ENCODE data around the gene RAP1GAP2.

RAP1GAP2 gene

DNA sequence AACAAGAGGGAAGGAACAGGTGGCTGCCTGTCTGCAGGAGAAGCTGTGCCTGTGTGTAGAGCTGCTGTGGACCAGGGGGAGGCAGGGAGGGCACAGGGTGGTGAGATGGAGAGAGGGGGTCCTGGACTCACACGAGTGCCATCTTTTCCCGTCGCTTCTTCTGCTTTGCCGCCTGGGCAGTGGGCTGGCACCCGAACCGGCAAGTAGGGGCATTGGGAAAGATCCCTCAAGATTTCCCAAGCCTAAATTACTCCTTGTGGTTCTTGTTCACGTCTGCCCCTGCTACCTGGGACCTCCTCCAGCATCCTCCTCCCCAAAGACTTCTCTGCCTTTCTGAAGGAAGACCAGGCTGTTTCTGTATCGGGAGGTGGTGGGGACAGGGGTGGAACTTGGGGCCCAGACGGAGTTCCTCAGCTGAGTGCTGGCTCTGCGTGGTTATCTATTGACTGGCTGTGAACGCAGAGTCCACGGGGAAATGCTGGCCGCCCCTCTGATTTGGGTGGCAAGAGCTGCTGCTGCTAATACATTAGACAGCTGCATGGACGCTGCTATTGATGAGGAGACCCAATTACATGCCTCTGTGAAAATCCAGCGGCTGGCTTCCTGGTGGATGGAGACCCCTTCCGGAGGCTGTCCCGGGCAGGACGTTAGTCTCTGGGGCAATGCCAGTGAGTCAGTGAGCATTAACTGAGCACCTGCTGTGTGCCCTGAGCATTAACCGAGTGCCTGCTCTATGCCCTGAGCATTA, 152.7 kb downstream of the RAP1GAP2 start:
- no peak for DNase-seq

DNA sequence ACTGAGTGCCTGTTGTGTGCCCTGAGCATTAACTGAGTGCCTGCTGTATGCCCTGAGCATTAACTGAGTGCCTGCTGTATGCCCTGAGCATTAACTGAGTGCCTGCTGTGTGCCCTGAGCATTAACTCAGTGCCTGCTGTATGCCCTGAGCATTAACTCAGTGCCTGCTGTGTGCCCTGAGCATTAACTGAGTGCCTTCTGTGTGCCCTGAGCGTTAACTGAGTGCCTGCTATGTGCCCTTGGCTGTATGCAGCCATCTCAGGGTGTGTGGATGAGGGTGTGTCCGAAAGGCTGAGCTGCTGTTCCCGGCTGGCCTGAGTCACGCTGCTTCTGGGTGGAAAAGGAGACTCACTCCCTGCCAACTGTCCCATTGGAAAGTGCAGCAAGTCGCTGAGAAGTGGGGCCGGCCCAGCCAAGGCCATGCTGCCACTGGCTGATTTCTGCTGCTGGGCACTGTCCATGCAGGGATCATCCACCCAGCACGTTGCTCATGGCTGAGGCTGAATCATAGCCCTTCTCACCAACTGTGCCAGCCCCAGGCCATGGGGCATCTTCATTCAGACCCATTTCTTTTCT, 153.3 kb downstream of the RAP1GAP2 start:
- DNase-seq, result no peak

DNA sequence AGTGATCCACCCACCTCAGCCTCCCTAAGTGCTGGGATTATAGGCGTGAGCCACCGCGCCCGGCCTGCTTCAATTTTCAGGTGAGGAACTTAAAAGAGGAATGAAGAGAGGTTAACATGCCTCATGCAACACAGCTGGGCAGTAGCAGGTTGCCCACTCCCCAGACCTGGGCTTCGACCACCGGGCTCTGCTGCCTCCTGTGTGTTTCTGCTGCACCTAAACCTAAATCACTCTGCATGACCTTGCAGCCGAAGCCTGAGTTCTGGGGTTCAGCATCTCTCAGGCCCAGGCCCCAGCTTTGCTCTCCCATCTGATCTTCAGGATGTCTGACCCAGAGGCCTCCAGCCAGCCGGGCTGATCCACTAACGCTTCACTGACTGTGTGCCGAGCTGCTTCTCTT, 154.6 kb downstream of the RAP1GAP2 start:
- no peak for DNase-seq

DNA sequence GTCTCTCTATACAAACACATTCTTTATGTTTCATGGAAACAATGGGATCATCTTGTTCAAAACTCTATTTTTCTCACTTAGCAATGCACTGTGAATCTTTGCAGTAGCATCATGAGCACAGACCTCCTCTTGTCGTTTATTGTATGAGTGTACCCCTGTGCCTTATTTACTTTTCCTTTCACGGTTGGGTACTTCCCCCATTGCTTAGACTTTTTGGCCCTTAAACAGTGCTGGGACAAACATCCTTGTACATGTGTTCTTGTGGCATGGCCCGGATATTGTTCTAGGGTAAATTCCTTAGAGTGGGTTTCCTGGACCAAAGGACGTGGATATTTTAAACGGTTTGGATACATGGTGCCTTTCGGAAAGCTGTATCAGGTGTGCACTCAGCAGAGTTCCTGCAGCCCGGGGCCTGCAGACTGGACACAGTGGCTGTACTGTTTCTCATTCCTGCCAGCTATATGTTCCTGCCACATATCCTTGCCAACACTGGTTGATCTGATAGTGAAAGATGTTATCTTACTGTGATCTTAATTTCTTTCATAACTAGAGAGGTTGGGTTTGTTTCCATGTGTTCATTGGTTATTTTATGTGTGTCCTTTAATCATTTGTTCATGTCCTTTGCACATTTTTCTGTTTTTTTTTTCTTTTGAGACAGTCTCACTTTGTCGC, 156.1 kb downstream of the RAP1GAP2 start:
- no peak for DNase-seq

DNA sequence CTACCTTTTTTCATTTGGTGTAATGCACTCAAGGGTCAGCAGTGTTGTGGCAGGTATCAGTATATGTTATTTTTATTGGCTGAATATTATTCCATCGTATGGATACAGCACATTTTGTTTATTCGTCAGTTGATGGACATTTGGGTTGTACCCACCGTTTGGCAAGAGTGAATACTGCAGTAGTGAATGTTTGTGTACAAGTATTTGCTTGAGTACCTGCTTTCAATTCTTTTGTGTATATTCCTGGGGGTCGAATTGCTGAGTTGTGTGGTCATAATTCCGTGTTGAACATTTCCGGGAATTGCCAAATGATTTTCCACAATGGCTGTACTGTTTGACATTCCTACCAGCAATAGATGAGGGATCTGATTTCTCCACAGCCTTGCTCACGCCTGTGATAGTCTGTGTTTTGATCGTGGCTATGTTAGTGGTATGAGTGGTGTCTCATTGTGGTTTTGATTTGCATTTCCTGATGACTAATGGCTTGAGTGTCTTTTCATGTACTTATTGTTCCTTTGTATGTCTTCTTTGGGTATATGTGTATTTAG, 158.7 kb downstream of the RAP1GAP2 start:
- no peak for DNase-seq

DNA sequence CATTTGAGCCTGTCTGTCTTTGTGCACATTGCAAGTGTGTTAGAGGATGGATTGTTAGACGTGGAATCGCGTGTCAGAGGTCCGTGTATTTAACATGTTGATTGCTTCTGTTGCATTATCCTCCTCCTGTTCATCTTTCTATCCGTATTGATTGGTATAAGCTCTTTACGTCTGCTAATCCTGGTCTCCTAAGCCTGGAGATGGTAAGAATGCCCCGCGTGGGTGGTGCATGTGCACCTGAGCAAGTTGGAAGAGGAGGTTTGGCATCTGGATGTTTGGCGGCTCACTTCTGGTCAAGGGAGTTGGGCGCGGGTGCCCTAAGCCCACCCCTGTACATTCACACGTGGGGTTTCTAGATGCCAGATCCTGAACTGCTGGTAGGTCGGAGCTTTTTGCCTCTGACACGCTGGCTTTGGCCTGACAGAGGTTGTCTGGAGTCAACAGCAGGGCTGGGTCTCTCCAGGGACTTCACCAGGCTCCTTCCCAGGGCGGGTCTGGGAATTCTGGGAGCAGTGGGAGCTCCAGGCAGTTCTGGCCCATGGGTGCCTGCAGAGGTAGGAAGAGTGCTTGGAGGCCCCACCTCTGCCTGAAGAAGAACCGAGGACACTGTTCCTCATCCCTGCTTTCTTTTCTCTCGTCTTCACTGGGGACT, 159.8 kb downstream of the RAP1GAP2 start:
- DNase-seq, result no peak

DNA sequence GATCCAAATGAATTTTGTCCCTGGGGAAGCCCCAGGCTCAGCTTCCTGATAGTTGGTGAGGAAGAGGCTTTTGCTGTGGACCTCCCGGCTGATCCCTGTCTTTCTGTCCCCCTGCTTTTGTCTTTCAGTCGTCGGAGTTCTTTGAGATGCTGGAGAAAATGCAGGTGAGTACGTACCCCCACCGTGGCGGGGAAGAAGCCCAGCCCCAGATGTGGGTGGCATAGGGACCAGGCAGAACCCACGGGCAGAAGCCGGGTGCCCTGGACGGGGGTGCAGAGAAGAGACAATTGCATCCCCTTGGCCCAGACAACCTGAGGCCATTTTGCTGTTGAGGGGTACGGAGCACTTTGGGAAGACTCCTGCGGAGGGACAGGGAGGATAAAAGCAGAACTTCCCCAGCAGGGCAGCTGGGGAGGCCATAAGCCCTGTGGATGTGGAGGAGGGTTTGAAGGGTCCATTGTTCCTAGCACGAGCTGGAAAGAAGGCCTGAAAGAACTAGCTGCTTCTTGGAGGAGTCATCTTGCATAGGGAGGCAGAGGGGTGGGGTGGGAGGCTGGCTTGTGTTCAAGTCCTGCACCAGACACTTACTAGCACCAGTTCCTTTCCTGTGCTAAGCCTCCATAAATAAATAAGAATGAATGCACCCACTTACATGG, 161.5 kb downstream of the RAP1GAP2 start:
- no peak for DNase-seq

DNA sequence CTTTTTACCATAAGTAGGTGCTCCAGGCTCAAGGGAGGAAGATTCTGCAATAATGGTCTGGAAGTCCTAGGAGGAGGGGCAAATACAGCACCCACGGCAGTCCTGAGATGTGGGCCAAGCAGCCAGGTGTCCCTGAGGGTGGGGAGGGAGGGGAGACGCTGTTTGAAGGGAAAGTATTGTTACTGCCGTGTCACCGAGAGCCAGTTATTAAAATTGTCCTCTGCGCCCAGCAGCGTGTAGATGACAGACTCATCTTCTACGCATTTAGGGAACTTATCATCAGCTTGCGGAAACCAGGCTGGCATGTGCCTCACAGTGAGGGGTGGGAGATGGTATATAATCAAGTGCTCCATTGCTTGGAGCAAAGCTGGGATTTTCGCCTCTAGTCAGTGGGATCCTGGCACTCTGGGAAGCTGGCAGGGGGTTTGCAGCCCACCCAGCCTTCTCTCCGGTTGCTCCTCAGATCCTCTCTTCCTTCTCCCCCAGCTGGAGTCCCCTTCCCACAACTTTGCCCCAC, 162.5 kb downstream of the RAP1GAP2 start:
- no peak for DNase-seq

DNA sequence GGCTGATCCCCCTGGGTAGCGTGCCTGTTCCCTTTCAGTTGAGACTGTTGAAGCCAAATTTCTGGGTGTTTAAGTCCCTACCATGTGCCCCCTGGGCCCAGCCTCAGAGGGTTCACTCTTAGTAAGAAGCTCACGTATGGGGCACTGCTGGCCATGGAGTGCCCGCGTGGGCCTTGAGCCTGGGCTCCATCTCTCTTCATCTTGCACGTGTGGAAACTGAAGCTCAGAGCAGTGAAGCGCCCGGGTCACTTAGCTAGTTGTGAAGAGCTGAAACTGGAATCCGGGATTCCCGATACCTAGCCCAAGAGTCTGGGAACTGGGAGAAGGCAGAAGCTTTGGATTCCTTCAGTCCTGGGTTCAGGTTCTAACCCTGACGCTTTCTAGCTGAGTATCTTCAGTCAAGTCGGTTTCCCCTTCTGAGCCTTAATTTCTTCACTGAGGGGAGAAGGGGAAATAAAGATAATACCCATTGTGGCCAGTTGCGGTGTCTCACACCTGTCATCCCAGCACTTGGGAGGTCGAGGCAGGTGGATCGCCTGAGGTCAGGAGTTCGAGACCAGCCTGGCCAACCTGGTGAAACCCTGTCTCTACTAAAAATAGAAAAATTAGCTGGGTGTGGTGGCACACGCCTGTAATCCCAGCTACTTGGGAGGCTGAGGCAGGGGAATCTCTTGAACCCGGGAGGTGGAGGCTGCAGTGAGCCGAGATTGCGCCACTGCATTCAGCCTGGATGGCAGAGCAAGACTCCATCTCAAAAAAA, 163.3 kb downstream of the RAP1GAP2 start:
- no peak for DNase-seq

DNA sequence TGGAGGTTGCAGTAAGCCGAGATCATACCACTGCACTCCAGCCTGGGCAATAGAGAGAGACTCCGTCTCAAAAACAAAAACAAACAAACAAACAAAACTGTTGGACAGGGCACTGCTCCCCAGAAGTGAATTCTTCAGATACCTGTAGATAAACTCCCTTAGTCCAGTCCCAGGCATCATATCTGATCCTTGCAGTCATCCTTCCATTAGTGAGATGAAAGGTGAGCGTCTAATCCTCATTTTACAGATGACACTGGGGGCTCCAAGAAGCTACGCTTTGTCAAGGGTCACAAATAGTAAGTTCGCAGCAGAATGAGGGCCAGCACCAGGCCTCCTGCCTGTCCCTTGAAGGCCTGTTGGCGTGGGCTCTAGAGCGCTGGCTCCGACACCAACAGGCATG, 165.2 kb downstream of the RAP1GAP2 start:
- DNase-seq, result no peak

DNA sequence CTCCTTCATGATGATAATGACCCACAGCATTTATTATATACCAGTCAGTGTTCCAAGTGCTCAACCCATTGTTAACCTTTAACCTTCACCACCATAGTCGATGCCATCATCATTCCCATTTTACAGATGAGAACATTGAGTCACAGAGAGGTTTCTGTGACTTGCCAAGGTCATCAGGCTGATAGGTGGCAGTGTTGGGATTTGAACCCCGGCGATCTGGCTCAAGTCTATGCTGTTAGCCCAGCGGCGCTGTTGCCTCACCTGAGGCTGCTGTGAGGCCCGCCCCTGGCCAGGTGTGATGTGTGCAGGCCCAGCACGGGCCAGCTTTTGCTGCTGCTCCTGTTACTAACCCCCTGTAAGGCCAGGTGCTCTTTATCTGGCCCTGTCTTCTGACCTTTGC, 166.0 kb downstream of the RAP1GAP2 start:
- DNase-seq, result no peak

DNA sequence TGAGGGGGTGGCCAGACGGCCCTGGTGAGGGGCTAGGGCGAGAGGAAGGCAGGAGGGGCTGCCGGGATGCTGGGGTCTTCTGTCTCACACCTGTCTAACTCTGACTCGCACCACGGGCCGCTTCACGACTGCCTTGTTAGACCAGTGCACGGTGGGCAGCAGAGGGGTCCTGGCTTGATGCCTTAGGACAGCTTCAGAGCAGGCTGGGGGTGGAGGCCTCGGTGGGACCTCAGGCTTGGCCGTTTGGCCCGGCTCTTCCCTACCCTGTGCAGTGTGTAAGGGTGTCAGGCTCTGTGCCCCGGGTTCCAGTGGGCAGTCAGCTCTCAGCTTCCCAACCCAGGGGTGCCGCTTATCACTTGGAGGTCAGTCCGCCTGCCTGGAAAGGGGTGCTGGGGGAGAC, 166.5 kb downstream of the RAP1GAP2 start:
- DNase-seq, result no peak

DNA sequence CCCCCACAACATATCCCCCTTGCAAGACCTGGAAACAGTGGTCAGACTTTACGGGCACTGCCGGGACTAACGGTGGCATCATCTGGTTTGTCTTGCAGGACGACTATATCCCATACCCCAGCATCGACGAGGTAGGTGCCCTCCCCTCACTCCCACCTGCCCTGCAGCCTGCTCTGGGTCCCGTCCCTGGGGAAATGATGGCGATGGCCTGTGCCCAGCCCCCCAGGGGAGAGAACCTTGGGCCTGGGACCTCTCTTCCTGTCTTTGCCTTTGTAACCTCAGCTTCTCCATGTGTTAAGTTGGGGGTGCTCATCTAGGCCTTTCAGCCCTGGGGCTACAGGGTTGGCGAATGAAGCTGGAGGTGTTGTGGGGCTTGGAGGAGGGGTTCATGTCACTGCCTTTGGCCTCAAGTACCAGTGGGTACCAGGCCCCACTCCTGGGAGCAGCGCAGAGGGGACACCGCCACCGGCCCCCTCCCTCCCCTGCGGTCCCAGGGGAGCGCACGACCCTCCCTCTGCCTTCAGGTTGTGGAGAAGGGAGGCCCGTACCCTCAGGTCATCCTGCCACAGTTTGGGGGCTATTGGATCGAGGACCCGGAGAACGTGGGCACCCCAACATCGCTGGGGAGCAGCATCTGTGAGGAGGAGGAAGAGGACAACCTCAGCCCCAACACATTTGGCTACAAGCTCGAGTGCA, 167.2 kb downstream of the RAP1GAP2 start:
- DNase-seq, result no peak

DNA sequence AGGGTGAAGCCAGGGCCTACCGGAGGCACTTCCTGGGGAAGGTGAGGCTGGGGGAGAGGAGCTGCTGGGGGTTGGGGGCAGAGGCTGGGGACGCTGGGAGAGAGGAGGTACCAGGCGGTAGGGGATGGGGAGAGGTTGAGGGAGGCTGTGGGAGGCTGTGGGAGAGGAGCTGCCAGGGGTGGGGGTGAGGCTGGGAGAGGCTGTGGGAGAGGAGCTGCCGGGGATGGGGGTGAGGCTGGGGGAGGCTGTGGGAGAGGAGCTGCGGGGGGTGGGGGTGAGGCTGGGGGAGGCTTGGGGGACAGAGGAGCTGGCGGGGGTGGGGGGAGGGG, 167.8 kb downstream of the RAP1GAP2 start:
- no peak for DNase-seq

DNA sequence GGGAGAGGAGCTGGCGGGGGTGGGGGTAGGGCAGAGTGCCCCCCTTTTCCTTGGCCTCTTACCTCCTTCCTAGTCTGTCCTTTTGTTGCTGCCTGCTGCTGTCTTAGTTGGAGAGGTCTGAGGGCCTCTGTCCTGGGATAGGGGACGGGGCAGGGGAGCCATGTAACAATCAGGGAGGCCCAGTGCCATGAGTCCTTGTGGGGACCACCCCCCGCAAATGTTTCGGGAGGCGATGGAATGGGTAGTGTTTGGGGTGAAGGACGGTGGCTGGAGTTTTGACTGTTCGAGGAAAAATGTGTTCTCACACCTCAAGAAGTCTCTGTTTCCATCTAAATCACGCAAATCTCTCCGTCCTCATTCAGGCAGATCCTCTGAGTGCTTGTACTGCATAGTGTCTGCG, 168.1 kb downstream of the RAP1GAP2 start:
- DNase-seq, result no peak

DNA sequence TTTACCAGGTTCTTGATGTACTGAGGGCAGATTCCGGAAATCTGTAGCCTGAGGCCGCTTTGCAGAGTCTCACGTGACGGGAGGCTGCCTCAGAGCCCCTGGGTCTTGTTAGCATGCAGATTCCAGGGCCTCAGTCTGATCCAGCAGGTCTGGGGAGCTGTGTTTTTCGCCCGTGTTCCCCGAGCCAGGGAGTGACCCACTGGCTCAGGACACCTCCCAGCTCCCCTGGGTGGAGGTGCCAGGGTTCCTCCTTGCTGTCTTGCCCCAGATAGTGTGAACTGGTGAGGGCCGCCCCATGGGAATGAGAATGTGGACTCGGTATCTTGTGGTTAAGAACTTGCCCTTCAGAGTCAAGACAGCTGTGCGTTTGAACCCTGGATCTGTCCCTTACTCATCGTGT, 168.6 kb downstream of the RAP1GAP2 start:
- DNase-seq, result no peak

DNA sequence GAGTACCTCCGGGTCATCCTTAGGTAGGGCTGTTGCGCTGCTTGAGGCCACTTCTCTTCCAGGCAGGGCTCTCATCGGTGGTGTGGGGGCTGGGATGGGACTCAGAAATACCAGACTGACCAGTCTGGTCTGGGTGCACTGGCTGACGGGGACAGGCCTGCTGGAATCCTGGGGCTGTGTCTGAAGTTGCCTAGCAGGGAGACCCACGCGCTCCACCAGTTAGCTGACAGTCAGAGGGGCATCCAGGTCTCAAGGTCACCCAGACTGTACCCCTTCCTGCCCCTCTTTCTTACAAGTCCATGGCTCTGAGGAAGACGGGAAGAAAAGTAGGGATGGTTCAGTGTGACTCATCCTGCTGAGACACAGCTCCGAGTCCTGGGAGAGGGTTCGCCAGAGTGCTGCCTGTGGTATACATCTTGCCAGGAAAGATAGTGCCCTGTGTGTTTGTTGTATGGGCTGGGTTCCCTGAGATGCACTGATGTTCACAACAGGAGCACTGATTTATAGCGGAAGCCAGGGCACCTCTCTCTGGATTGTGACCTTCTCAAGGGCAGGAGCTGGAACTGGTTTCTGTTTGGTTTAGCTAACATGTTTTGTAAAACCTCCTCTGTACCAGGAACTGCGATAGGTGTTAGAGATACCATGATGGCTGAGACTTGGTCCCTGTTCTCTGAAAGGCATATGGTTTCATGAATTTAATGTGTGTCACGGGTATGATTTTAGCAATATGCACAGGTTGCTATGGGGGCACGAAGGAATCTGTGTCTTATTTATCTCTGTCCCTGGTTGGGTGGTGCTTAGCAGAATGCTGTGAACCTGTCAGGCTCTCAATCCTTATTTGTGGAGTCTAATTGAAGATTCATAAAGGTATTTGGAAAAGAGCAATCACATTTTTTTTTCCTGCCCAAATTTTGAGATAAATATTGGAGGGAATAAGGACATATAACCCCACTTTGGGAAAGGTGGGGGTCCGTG, 169.7 kb downstream of the RAP1GAP2 start:
- no peak for DNase-seq

DNA sequence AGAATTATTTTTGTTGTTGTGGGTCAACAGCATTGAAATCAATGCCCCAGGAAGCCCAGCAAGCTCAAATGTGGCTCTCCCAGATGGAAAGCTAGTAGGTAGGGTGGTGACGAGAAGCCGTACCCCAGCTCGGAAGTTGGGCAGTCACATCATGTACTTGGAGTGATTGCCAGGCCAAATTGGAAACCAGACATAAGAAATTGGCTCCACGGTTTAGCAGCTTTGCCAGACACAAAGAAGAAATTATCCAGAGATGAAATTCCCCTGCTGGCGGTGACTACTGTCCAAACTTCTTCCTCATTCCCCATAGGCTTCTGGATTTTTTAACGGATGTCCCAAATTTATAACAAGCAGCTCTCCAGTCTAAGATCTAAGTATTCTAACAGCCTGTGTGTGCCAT, 171.3 kb downstream of the RAP1GAP2 start:
- no peak for DNase-seq

DNA sequence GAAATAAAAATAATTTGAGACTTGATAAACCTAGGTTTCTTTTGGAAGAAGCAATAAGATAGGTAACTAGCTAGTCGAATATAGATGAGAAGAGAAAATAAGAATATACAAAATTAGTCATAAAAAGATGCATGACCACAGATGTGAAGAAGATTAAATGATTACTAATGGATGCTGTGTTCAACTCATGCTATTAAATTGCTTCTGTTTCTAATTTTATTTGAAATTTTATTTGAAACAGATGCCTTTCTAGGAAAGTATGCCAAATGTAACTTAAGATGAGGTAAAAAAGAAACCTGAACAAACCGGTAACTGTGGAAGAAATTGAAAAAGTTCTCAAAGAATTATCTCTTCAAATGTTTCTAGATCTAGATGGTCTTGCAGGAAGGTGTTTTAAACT, 175.6 kb downstream of the RAP1GAP2 start:
- DNase-seq, result no peak

DNA sequence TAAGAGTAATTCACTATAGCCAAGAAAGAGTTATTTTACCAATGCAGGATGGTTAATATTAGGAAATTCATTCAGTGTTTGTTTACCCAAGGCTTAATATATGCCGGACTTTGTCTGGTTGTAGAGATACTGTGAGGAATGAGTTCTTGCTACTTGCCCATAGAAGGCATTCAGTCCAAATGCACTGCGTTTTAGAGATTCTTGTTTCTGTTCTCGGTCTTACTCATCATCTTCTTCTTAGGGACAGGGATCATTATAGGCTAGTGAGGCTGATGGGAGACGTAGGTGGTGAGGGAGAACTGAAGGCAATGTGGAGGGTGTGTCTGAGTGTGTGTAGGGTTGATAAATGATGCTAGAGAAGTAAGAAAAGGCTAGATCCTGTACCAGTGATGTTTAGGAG, 176.5 kb downstream of the RAP1GAP2 start:
- no peak for DNase-seq
